GM12878 (cell line): Measurements from ENCODE around the gene KRTAP5-10. TPM values are rescaled to one million over a fixed set of nuclear protein-coding genes. Genes with fewer than 3 reads are reported as not detected.

Experiments
- ATAC-seq: fragments of 200-7000 bp; cut with Tn5 transposase; 3 replicates; pipeline ENCODE4 v1.9.1; 2020; ENCODE audit warnings: mild to moderate bottlenecking, moderate library complexity
- BruUV-seq: library from RNA; stranded (reverse); fragments of 400-500 nt; replicated peaks from 2 replicates; lab custom pipeline; 2021; lab: Mats Ljungman, UMichigan
- CTCF ChIA-PET: fragments of 300-600 bp; sonication (Branson Sonifier 250); formaldehyde crosslinking; extraction: SDS; loops from one replicate; lab custom pipeline; 2021; ENCODE audit warnings: inconsistent platforms; lab: Yijun Ruan, JAX
- POLR2A ChIA-PET: fragments of 350-600 bp; formaldehyde crosslinking; extraction: SDS; loops from one replicate; lab custom pipeline; 2021; ENCODE audit warnings: inconsistent platforms; lab: Charles Lee
- RAD21 ChIA-PET: fragments of 300-600 bp; sonication (Branson Sonifier 250); formaldehyde crosslinking; loops from one replicate; lab custom pipeline; 2023; ENCODE audit warnings: antibody characterized with exemption; ENCODE audit not compliant: unreplicated experiment; lab: Charles Lee
- SMC1A ChIA-PET: fragments of 300-600 bp; sonication (Branson Sonifier 250); formaldehyde crosslinking; loops from one replicate; lab custom pipeline; 2023; ENCODE audit not compliant: unreplicated experiment, uncharacterized antibody; lab: Charles Lee
- DNase-seq: peaks from one replicate; pipeline ENCODE4 v3.0.0-alpha.2; 2011; ENCODE audit warnings: low read depth, low spot score
- FAIRE-seq: peaks from 3 replicates; lab custom pipeline; 2011; peaks lifted over from hg19 to GRCh38; lab: Jason Lieb, UNC
- H2AFZ ChIP-seq: 2 replicates; pipeline ENCODE4 v1.6.0; 2011; ENCODE audit warnings: low read depth, low read length, control low read depth; ENCODE audit not compliant: control insufficient read depth
- H3K27ac ChIP-seq: 2 replicates; pipeline ENCODE4 v1.5.1; 2011; ENCODE audit warnings: control low read depth; ENCODE audit not compliant: control insufficient read depth, insufficient read depth
- H3K27me3 ChIP-seq, 2 experiments: replicated peaks in 1 of 2; 2 replicates each; pipeline versions ENCODE4 v1.6.0 to v1.6.1; 2011; ENCODE audit warnings: low read length in 1 of 2; ENCODE audit not compliant: control insufficient read depth in 2 of 2, insufficient read depth in 2 of 2
- H3K36me3 ChIP-seq, 2 experiments: 2 replicates each; pipeline ENCODE4 v1.5.1; 2011; ENCODE audit warnings: low read length in 1 of 2; ENCODE audit not compliant: control insufficient read depth in 2 of 2, insufficient read depth in 2 of 2
- H3K4me1 ChIP-seq: 2 replicates; pipeline ENCODE4 v1.6.1; 2011; ENCODE audit warnings: mild to moderate bottlenecking, low read length, moderate library complexity, mixed read lengths; ENCODE audit not compliant: control insufficient read depth, insufficient read depth
- H3K4me2 ChIP-seq: 2 replicates; pipeline ENCODE4 v1.6.0; 2011; ENCODE audit warnings: control low read depth; ENCODE audit not compliant: control insufficient read depth, insufficient read depth
- H3K4me3 ChIP-seq: fragments of 200-600 bp; sonication (generic); 2 replicates; pipeline ENCODE4 v1.5.1; 2016
- H3K79me2 ChIP-seq: 2 replicates; pipeline ENCODE4 v1.6.0; 2011; ENCODE audit warnings: low read length; ENCODE audit not compliant: control insufficient read depth, insufficient read depth
- H3K9ac ChIP-seq: 2 replicates; pipeline ENCODE4 v1.8.0; 2011; ENCODE audit warnings: low read length, control low read depth, mixed read lengths; ENCODE audit not compliant: control insufficient read depth, insufficient read depth
- H3K9me3 ChIP-seq: replicated peaks from 3 replicates; pipeline ENCODE4 v1.5.1; 2011; ENCODE audit warnings: mild to moderate bottlenecking, low read length; ENCODE audit not compliant: control insufficient read depth, insufficient read depth
- H4K20me1 ChIP-seq: 2 replicates; pipeline ENCODE4 v1.6.0; 2011; ENCODE audit not compliant: control insufficient read depth, insufficient read depth
- BCL3 ChIP-seq: IDR thresholded peaks from 2 replicates; pipeline ENCODE4 v1.6.1; 2011; ENCODE audit warnings: borderline replicate concordance, low read depth, mild to moderate bottlenecking, moderate library complexity, low read length; ENCODE audit not compliant: insufficient read depth, poor library complexity, severe bottlenecking
- CBX5 ChIP-seq: sonication (generic); IDR thresholded peaks from 2 replicates; pipeline ENCODE4 v1.6.1; 2016; ENCODE audit warnings: low read depth, moderate library complexity, mild to moderate bottlenecking, inconsistent platforms
- ELK1 ChIP-seq: IDR thresholded peaks from 2 replicates; pipeline ENCODE4 v1.6.1; 2012; ENCODE audit warnings: low read depth, low read length, improper control_type of control experiment
- HDGF ChIP-seq: fragments of 450-650 bp; IDR thresholded peaks from 2 replicates; pipeline ENCODE4 v1.6.1; 2016; ENCODE audit warnings: antibody characterized with exemption
- KDM1A ChIP-seq: fragments of 200-600 bp; sonication (generic); IDR thresholded peaks from 2 replicates; pipeline ENCODE4 v1.6.1; 2016; ENCODE audit warnings: borderline replicate concordance
- MTA2 ChIP-seq: fragments of 450-650 bp; IDR thresholded peaks from 2 replicates; pipeline ENCODE4 v1.6.1; 2016; ENCODE audit warnings: low read depth, mild to moderate bottlenecking, moderate library complexity
- POU2F2 ChIP-seq: IDR thresholded peaks from 3 replicates; pipeline ENCODE4 v1.6.1; 2011; ENCODE audit warnings: low read depth, mild to moderate bottlenecking, low read length, borderline replicate concordance
- SMARCA5 ChIP-seq: fragments of 450-650 bp; IDR thresholded peaks from 2 replicates; pipeline ENCODE4 v1.6.1; 2017; ENCODE audit warnings: mild to moderate bottlenecking
- TCF7 ChIP-seq: IDR thresholded peaks from 2 replicates; pipeline ENCODE4 v1.6.1; 2014; ENCODE audit warnings: antibody characterized with exemption, borderline replicate concordance
- ZSCAN29 ChIP-seq: fragments of 450-650 bp; IDR thresholded peaks from 2 replicates; pipeline ENCODE4 v1.6.1; 2017; ENCODE audit warnings: mild to moderate bottlenecking, moderate library complexity
- WGBS: methylation state at CpG from one replicate; pipeline ENCODE4 v1.1.6; 2016; ENCODE audit warnings: low lambda C conversion rate; ENCODE audit not compliant: insufficient replicate concordance, insufficient coverage; ENCODE audit errors: missing lambda C conversion rate; 5-methylcytosine and 5-hydroxymethylcytosine counted together
- in situ Hi-C: fragments of 300-500 bp; cut with MboI; formaldehyde crosslinking; loops from 9 replicates; pipeline ENCODE4 v1.14.3; 2018; ENCODE audit warnings: mixed read lengths
- intact Hi-C: fragments of 100-400 bp; cut with micrococcal nuclease; formaldehyde crosslinking; loops from one replicate; pipeline ENCODE4 v1.14.2; 2022; ENCODE audit not compliant: unreplicated experiment
- polyA plus RNA-seq, 11 experiments: library from polyadenylated mRNA; depleted of rRNA in 4 of 11; unstranded in 6 of 11; stranded (reverse) in 5 of 11; fragments of >200 nt; fragmentation: Nextera tagmentation in 4 of 11; fragmentation: Illumina TruSeq in 1 of 11; extraction: Ambion mirVana in 4 of 11; extraction: Trizol in 1 of 11; gene quantifications; 1 replicate in 1 of 11; 2 replicates in 10 of 11; pipeline versions ENCODE4 v1.2.1 to v1.2.3, GENCODE V29; 2011 to 2016; ENCODE audit warnings: inconsistent platforms in 2 of 11, missing spikeins in 2 of 11, low read depth in 1 of 11
- total RNA-seq, 4 experiments: library from RNA; depleted of rRNA in 3 of 4; stranded (reverse); fragments of >200 nt in 3 of 4; fragmentation: Illumina TruSeq in 1 of 4; extraction: Trizol in 1 of 4; gene quantifications; 2 replicates each; pipeline versions ENCODE4 v1.2.1 to v1.2.3, GENCODE V29; 2013 to 2021

The KRTAP5-10 gene
- total and polyA plus RNA-seq, 10 of the 15 experiments (the other 5 are each of a cell fraction or from before 2014, with no cell fraction given), result 0.06 to 0.10 (median 0.06) TPM; not detected in 7

DNA sequence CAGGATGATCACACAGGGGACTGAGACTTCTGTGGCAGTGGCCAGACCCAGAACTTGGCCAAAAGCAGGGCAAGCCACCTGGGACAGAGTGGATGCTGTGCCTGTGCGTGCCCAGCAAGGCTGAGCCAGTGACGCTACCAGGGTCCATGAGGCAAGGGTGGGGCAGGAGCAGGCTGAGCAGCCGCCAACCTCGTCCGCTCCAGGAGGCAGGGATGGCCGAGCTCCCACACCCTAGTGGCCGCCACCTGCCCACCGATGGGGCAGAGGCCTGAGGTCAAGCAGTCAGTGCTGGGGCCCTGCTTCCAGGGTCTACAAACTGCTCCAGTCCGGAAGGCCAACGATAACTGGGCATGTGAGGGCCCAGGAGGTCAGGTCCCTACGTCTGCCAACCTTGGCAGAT is 9.9 kb upstream of the KRTAP5-10 start:
- H3K4me3 ChIP-seq, result no peak overlapping the region
- H3K36me3 ChIP-seq, result no peaks in the 10 kb centered on the region
- H3K4me1 ChIP-seq, result peaks cover 5% of the 10 kb centered on the region
- TF ChIP-seq KDM1A (no peak), POU2F2 (no peak), SMARCA5 (no peak), ELK1 (no peak), HDGF (no peak), ZSCAN29 (no peak), CBX5 (no peak), MTA2 (no peak)
- TF ChIP-seq, all 136 proteins: peak for 0
- ATAC-seq (no peak), DNase-seq (no peak), FAIRE-seq (no peak)
- ChIA-PET POLR2A (no interaction called here), RAD21 (no interaction called here), CTCF (no interaction called here), SMC1A (no interaction called here)
- no TSS peak for BruUV-seq
- Histone ChIP-seq H3K27ac (no peak overlapping the region), H3K27me3 (no peaks in the 10 kb centered on the region), H4K20me1 (no peaks in the 10 kb centered on the region), H3K9ac (no peak overlapping the region), H2AFZ (no peak overlapping the region), H3K79me2 (no peaks in the 10 kb centered on the region), H3K9me3 (no peaks in the 10 kb centered on the region), H3K4me2 (no peak overlapping the region)
- WGBS, result 60% methylated on average over 10 of the region's 11 CpGs
- intact Hi-C loops, result no loop called here
- in situ Hi-C loops, result no loop called here

DNA sequence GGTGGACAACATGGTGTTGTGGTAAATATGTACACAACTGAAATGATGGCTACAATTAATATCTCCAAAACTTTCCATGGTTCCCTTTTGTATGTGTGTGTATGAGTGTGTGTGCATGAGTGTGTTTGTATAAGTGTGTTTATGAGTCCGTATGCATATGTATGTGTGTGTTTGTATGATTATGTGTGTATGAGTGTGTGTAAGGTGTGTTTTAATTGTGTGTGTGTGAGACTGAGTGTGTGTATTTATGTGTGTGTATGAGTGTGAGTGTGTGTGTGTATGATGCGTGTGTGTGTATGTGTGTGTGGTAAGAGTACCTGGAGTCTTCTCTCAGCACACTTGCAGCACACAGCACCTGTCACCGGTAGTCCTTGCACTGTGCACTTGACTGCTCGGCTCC is 9.3 kb upstream of the KRTAP5-10 start:
- ChIA-PET SMC1A (no interaction called here), RAD21 (no interaction called here), CTCF (no interaction called here), POLR2A (no interaction called here)
- Histone ChIP-seq H3K36me3 (no peaks in the 10 kb centered on the region), H3K4me3 (no peak overlapping the region), H2AFZ (no peak overlapping the region), H4K20me1 (no peaks in the 10 kb centered on the region), H3K9me3 (no peaks in the 10 kb centered on the region), H3K4me2 (no peak overlapping the region), H3K4me1 (peaks cover 5% of the 10 kb centered on the region; the same call in 1 of the 2 replicates), H3K9ac (no peak overlapping the region), H3K79me2 (no peaks in the 10 kb centered on the region), H3K27me3 (no peaks in the 10 kb centered on the region), H3K27ac (no peak overlapping the region)
- ATAC-seq, result no peak
- DNase-seq, result no peak
- WGBS, result 70% methylated on average over 4 of the region's 4 CpGs
- FAIRE-seq, result no peak
- intact Hi-C loops, result no loop called here
- TF ChIP-seq TCF7 (no peak), BCL3 (peak; percentile 22)
- BruUV-seq, result no TSS peak
- in situ Hi-C loops, result no loop called here
